Neural cell (in vitro differentiated cells): ENCODE results near the gene RASAL3. TPM values are rescaled to one million over a fixed set of nuclear protein-coding genes. Genes with fewer than 3 reads are reported as not detected.

ENCODE experiments used
- H2AFZ ChIP-seq: fragments of 200-600, 300-800 bp; sonication (generic), shearing (Covaris generic); 2 replicates; pipeline ENCODE4 v1.6.0; 2014; ENCODE audit warnings: low read depth, mild to moderate bottlenecking, antibody characterized with exemption, low read length, moderate library complexity
- H3F3A ChIP-seq: fragments of 200-600 bp; shearing (Covaris generic); 2 replicates; pipeline ENCODE4 v1.6.1; 2016; ENCODE audit warnings: mild to moderate bottlenecking, moderate library complexity, mixed read lengths, antibody characterized with exemption, low read length; ENCODE audit not compliant: insufficient read depth, poor library complexity, severe bottlenecking
- H3K27ac ChIP-seq: fragments of 200-600, 300-800 bp; sonication (generic), shearing (Covaris generic); 2 replicates; pipeline ENCODE4 v1.5.1; 2014; ENCODE audit warnings: mild to moderate bottlenecking, low read length, moderate library complexity
- H3K27me3 ChIP-seq: fragments of 300-800, 200-600 bp; sonication (generic), shearing (Covaris generic); 2 replicates; pipeline ENCODE4 v1.6.0; 2014; ENCODE audit warnings: mild to moderate bottlenecking, low read depth, low read length, moderate library complexity; ENCODE audit not compliant: insufficient read depth
- H3K36me3 ChIP-seq: fragments of 300-800, 200-600 bp; sonication (generic), shearing (Covaris generic); 2 replicates; pipeline ENCODE4 v1.5.1; 2014; ENCODE audit warnings: mild to moderate bottlenecking, antibody characterized with exemption, low read length, moderate library complexity; ENCODE audit not compliant: insufficient read depth
- H3K4me2 ChIP-seq: fragments of 300-800, 200-600 bp; sonication (generic), shearing (Covaris generic); 2 replicates; pipeline ENCODE4 v1.6.0; 2014; ENCODE audit warnings: mild to moderate bottlenecking, low read length
- H3K4me3 ChIP-seq: fragments of 300-800, 200-600 bp; sonication (generic), shearing (Covaris generic); 2 replicates; pipeline ENCODE4 v1.5.1; 2014; ENCODE audit warnings: mild to moderate bottlenecking, low read length, moderate library complexity
- H3K79me2 ChIP-seq: fragments of 200-600 bp; shearing (Covaris generic); replicated peaks from 2 replicates; pipeline ENCODE4 v1.6.0; 2014; ENCODE audit warnings: mild to moderate bottlenecking, low read length, moderate library complexity; ENCODE audit not compliant: insufficient read depth
- H3K9ac ChIP-seq: fragments of 300-800, 200-600 bp; sonication (generic), shearing (Covaris generic); 2 replicates; pipeline ENCODE4 v1.6.1; 2016; ENCODE audit warnings: mild to moderate bottlenecking, low read length, mixed read lengths
- H3K9me2 ChIP-seq: fragments of 200-600 bp; shearing (Covaris generic); 2 replicates; pipeline ENCODE4 v1.6.1; 2016; ENCODE audit warnings: mild to moderate bottlenecking, low read length, mixed read lengths; ENCODE audit not compliant: insufficient read depth
- H3K9me3 ChIP-seq: fragments of 200-600, 300-800 bp; sonication (generic), shearing (Covaris generic); 2 replicates; pipeline ENCODE4 v1.6.1; 2016; ENCODE audit warnings: mild to moderate bottlenecking, mixed run types, low read length, moderate library complexity, mixed read lengths
- H4K20me1 ChIP-seq: fragments of 200-600 bp; shearing (Covaris generic); 2 replicates; pipeline ENCODE4 v1.6.1; 2016; ENCODE audit warnings: mild to moderate bottlenecking, mixed run types; ENCODE audit not compliant: insufficient read depth
- CTCF ChIP-seq: fragments of 450-650 bp; IDR thresholded peaks from 2 replicates; pipeline ENCODE4 v1.5.1; 2014; ENCODE audit warnings: antibody characterized with exemption, mild to moderate bottlenecking, moderate library complexity; ENCODE audit not compliant: poor library complexity, severe bottlenecking
- EP300 ChIP-seq: fragments of 450-650 bp; conservative IDR thresholded peaks from 2 replicates; pipeline ENCODE4 v1.6.1; 2014; ENCODE audit warnings: antibody characterized with exemption, mild to moderate bottlenecking, moderate library complexity; ENCODE audit not compliant: poor library complexity, severe bottlenecking
- EZH2 ChIP-seq: fragments of 200-600, 300-800 bp; shearing (Covaris generic), sonication (generic); IDR thresholded peaks from 2 replicates; pipeline ENCODE4 v1.6.1; 2014; ENCODE audit warnings: antibody characterized with exemption, low read length, borderline replicate concordance, mild to moderate bottlenecking; ENCODE audit not compliant: insufficient read depth, poor library complexity, severe bottlenecking
- MXI1 ChIP-seq: fragments of 450-650 bp; conservative IDR thresholded peaks from 2 replicates; pipeline ENCODE4 v1.6.1; 2014; ENCODE audit warnings: antibody characterized with exemption, mild to moderate bottlenecking; ENCODE audit not compliant: poor library complexity, severe bottlenecking
- POLR2AphosphoS5 ChIP-seq: IDR thresholded peaks from 2 replicates; pipeline ENCODE4 v1.6.1; 2012
- RAD21 ChIP-seq: fragments of 450-650 bp; conservative IDR thresholded peaks from 2 replicates; pipeline ENCODE4 v1.6.1; 2014; ENCODE audit warnings: antibody characterized with exemption, mild to moderate bottlenecking, moderate library complexity
- REST ChIP-seq: IDR thresholded peaks from 2 replicates; pipeline ENCODE4 v1.6.1; 2012; ENCODE audit warnings: borderline replicate concordance
- SMC3 ChIP-seq: fragments of 450-650 bp; conservative IDR thresholded peaks from 2 replicates; pipeline ENCODE4 v1.6.1; 2014; ENCODE audit warnings: antibody characterized with exemption, mild to moderate bottlenecking, moderate library complexity; ENCODE audit not compliant: poor library complexity
- TAF1 ChIP-seq: IDR thresholded peaks from 2 replicates; pipeline ENCODE4 v1.6.1; 2012; ENCODE audit warnings: low read depth
- polyA plus RNA-seq: library from polyadenylated mRNA; depleted of rRNA; stranded (reverse); fragments of >200 nt; gene quantifications from 2 replicates; pipeline ENCODE4 v1.2.3, GENCODE V29; 2014

Gene RASAL3
- polyA plus RNA-seq, 1 donor from 2014 or later, result 1.1 TPM

DNA sequence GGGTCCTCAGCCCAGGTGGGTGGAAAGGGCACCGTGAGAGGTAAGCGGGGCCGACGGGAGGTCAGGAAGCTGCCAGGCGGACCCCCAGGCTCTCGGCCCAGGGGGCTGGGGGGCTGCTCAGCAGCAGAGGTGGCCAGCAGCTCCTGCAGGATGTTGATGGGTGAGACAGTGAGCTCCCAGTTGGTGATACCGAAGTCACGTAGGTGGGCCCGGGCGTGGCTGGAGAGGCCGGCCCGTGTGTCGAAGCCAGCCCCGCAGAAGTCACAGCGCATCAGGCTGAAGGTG, 27.6 kb downstream of the RASAL3 start:
- Histone ChIP-seq H3K36me3 (no peaks in the 10 kb centered on the region), H2AFZ (no peak overlapping the region), H3K9me3 (no peaks in the 10 kb centered on the region), H3K27me3 (no peaks in the 10 kb centered on the region), H3K9ac (no peak overlapping the region), H3K79me2 (peaks cover 9% of the 10 kb centered on the region), H3K27ac (no peak overlapping the region), H3K4me3 (no peak overlapping the region), H3K4me2 (no peak overlapping the region), H3K9me2 (no peaks in the 10 kb centered on the region), H3F3A (no peaks in the 10 kb centered on the region), H4K20me1 (no peaks in the 10 kb centered on the region)
- no peak for TF ChIP-seq EP300
- no peak for TF ChIP-seq EZH2
- no peak for TF ChIP-seq CTCF
- TF ChIP-seq REST, result no peak
- no peak for TF ChIP-seq SMC3
- no peak for TF ChIP-seq POLR2AphosphoS5
- no peak for TF ChIP-seq MXI1
- no peak for TF ChIP-seq TAF1
- no peak for TF ChIP-seq RAD21

DNA sequence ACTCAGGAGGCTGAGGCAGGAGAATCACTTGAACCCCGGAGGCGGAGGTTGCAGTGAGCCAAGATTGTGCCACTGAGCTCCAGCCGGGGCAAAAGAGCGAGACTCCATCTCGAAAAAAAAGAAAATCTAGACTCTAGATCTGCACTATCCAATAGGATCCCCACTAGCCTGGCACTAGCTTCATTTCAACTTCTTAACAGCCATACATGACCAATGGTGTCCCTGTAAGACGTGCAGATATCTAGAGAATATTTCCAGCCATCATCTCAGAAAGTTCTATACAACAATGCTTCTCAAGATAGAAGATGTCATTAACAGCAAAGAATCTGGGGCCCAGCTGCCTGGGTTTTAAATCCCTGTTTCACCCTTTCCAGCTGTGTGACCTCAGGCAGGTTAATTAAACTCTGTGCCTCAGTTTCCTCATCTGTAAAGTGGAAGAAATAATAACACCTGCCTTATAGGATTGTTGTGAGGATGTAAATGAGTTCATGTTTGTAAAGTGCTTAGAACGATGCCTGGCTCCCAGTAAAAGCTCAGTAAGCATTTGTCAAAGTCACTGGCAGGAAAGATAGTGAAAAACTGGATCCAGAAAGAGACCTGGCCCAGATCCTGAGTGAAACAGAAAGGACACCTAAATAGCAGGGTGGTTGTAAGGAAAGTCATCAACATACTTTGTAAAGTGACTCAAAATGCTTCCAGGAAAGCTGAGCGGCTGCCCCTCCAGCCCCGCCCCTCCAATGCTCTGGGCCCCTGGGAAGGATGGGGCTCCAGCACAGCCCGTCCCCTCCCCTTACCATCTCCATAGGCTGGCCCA, 28.1 kb downstream of the RASAL3 start:
- H3K36me3 ChIP-seq, result no peaks in the 10 kb centered on the region
- peaks cover 14% of the 10 kb centered on the region for H3K79me2 ChIP-seq
- H3K27me3 ChIP-seq, result no peaks in the 10 kb centered on the region
- no peak overlapping the region for H3K4me3 ChIP-seq
- TF ChIP-seq EZH2 (no peak), TAF1 (no peak), REST (no peak), RAD21 (no peak), EP300 (no peak), POLR2AphosphoS5 (no peak), CTCF (no peak), MXI1 (no peak), SMC3 (no peak)
- no peak overlapping the region for H3K9ac ChIP-seq
- no peaks in the 10 kb centered on the region for H3F3A ChIP-seq
- no peaks in the 10 kb centered on the region for H3K9me3 ChIP-seq
- H3K27ac ChIP-seq, result no peak overlapping the region
- H3K9me2 ChIP-seq, result no peaks in the 10 kb centered on the region
- H3K4me2 ChIP-seq, result no peak overlapping the region
- H2AFZ ChIP-seq, result no peak overlapping the region
- H4K20me1 ChIP-seq, result no peaks in the 10 kb centered on the region
